Ramos (cell line): ENCODE data around the gene LGALS12.
"Not testable (repeated sequence)": the region's sequence is repeated elsewhere in the genome, so short reads cannot be mapped to it uniquely, and the experiment has no call there.

Experiments used
- in situ Hi-C: fragments of 300-500 bp; cut with MboI; formaldehyde crosslinking; loops from one replicate; pipeline ENCODE4 v1.14.3; 2022; ENCODE audit warnings: low sequenced_read_pairs; ENCODE audit not compliant: unreplicated experiment

LGALS12 gene

DNA sequence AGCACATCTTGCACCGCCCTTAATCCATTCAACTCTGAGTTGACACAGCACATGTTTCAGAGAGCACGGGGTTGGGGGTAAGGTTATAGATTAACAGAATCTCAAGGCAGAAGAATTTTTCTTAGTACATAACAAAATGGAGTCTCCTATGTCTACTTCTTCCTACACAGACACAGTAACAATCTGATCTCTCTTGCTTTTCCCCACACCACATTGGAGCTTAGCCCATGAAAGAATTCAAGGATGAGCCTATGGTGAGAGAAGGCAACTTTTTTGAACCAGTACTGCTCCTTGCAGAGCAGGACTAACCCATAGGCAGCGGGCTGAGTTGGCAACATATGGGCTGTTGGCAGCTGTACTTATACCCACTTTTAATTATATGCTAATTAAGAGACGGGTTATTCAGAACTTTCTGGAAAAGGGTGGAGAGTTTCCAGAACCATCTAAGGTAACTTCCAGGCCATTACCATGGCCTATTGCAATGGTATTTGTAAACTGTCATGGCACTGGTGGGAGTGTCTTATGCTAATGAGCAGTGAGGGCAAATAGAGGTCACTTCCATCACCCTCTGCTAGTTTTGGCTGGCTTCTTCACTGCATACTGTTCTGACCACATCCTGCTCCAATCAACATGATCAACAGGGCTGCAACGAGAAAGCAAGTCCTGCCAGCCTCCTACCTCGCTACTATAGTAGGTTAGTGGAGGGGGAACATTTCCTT lies 25.3 kb downstream of the LGALS12 start:
- in situ Hi-C loops = not testable (repeated sequence)

DNA sequence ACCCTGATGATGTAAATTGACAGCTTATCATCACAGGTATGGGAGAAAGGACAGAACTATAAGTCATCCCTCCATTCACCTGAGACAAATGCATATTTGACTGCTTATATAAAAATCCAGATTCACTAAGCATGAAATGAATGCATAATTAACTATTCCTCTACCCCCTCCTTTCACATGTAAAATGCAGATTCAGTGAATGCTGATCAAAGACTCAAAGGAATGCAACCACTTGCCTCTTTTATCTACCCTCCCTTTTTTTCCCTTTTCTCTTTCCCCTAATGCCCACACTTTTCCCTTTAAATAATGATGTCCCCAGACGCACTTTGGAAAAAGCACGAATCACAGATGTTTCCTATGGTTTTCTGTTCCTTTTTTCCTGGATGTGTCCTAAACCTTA lies 26.2 kb downstream of the LGALS12 start:
- in situ Hi-C loops = no loop called here

DNA sequence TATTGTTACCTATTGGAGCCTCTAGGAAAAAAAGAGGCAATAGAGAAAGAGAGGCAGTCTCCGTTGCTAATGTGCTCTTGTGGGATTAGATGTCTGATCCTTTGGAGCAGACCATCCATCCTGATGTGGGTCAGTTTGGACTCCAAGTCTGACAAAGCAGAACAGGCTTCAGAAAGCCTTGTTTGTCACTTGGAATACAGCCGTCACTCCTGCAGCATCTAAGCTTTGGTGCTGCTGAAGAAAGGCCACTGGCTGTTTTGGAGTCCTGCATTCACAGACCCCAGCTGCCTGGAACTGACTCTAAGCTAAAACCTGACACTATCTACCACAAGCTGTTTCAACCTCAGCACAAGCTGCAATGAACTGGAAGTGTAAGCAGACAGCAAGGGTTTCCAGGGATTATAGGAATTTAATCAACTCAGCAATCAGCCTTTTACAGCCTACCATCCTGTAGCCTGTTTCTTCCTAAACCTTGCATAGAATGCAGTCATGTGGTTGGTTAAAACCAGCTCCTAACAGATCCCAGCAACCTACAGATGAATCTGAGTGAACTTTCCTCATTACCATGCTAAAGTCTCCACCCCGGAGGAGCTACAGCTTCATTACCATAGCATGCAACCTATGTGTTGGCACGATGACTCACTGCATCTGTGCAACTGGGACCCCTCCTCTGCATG lies 27.1 kb downstream of the LGALS12 start:
- in situ Hi-C loops = no loop called here

DNA sequence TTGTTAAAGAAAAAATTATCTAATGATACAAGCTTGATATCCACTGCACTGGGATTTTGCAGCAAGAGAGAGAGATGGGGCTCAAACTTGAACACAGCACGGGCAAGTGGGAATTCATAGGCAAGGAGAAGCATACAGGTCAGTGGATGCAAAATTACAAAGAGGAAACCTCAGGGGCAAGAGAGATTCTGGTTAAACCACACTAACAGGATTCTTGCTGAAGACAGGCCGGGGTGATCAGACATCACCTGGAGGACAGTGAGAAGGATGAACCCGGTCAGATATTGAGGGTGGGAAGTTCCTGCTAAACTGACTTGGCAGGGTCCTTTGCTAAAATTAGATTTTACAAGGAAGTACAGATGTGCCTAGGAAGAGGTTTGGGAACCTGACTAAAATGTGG lies 28.2 kb downstream of the LGALS12 start:
- in situ Hi-C loops = no loop called here

DNA sequence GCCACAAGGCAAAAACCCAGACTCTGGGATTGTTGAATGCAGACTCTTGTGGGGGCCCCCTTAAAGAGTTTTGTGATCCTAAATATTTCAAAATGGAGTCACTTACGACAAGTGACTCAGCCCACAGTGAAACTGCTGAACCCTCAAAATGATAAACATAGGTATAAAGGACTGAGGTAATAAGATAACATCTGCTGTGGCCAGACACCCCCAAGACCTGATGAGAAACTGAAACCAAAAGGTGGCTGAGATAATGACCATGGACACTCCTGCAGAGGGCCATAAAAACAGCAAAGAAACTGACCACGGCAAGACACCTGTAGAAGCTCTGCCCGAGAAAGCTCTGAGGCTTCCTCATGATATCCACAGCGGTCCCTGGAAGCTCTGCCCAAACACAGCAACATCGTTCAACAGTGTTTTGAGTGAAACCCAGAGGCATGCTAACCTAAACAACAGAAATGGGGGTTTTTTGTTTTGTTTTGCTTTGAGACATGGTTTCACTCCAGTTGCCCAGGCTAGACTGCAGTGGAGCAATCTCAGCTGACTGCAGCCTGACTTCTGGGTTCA lies 29.1 kb downstream of the LGALS12 start:
- in situ Hi-C loops = no loop called here

DNA sequence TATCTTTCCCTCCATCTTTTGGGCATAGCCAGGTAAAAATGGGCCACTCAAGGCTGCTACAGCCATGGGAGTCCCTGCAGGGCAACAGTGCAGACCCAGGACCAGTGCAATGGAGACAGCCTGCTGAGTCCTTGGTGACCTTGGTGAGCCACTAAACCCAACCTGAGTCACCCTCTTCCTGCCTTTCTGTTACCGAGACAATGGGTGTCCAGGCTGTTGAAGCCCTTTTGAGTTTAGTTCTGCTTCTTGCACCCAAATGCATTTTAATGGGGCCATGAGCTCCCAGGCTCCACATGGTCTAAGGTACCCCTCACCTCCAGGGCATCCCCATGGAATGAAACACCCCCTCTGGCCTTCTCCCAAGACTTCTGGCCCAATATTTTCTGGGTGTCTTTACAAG lies 29.9 kb downstream of the LGALS12 start:
- in situ Hi-C loops = no loop called here

DNA sequence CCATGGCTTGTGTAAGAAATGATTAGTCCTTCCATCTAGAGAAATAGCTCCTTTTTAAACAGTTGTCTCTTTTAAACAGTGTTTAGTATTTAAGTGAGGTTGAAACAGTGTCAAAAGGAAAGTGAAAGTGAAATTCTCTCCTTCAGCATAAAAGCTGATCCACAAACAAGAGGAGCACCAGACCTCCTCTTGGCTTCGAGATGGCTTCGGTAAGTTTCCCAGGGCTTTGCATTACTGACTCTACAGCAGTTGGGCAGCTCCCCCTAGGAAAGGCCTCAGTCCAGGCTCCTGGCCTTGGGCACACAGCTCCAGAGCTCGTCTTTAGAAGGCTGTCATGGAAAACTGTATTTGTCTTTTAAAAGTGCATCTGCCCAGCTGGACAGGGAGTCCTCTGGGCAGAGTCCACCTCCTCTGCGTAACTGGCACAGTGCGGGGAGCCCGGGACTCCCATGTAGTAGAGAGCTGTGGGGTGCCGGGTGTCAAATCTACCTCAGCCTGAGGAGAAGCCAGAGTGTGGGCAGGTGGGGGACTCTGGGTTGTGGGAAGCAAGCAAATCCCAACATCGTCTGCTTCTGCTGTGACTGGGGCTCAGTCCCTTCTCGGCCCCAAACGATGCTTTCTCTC lies 30.9 kb downstream of the LGALS12 start, which contains the start of gene PLAAT4:
Gene PLAAT4, plus strand, starts transcription at position 140 of the 624 bp plus-strand sequence. Its CDS starts 61 bp downstream, at position 201.
- in situ Hi-C loops = no loop called here

DNA sequence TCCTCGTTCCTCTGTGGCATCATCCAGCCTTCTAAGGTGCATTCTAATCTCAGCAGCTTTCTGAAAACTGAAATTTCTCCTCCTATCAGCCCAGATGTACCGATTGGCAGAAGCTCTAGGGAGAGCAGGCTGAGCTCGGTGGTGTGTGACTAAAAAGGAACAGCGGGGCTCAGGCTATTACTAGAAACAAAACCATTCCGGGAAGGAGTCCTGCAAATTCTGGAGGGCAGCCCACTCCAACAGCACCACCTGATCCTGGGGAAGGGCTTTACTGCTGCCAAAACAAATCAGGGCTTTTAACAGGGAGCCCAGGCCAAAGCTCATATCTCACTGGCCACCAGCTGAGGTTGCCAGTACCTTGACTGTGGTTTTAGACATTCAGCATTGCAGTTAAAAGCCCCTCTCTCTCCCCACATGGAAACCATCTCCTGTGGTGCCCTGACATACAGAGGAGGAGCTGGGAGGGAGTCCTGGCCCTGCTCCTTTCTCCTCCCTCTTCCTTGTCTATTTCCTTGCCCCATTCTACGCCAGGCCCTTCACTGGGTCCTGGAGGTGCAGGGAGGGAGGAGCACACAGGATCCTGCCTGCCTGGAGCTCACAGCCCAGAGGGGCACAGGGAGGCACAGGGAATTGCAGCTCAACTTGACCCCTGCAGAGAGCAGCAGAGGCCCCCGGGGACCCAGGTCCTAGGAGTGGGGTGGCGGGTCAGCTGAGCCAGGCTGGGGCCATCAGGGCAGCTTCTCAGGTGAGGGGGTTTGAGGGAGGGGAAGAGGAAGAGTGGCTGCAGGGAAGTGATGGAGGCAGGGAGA lies 31.6 kb downstream of the LGALS12 start:
- in situ Hi-C loops = no loop called here

DNA sequence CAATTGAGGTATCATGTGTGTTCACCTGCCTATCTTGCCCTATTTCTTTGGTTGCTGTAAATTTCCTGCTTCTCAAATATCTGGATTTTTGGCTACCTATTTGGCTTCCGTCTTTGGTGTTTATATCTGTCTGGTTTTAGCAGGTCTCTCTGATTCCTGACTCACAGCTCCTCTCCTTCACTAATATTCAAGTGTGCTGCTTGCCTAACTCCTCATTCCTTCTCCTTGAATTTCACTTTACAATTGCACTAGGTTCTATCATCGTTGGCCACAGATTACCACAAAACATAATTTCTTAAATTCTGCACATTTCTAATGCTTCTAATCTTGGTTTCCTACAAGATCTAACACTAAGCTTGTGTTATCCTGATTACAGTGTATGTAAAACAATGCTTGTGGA lies 36.6 kb downstream of the LGALS12 start:
- in situ Hi-C loops = not testable (repeated sequence)

DNA sequence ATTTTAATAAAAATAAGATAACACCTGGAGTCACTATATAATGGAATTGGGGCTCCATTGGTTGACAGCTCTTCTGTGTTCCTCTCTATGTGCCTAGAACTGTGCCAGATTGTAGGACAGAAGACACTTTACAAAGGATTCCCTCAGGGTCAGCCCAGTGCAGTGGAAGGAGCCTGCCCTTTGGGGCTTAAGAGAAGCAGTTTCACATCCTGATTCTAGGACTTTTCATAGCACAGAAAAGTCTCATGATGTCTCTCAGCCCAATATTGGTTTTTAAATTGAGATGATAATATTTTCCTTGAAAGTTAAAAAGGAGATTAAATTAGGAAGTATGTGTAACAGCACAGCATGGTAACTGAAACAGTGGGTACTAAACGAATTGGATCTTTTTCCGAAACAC lies 37.8 kb downstream of the LGALS12 start:
- in situ Hi-C loops = no loop called here

DNA sequence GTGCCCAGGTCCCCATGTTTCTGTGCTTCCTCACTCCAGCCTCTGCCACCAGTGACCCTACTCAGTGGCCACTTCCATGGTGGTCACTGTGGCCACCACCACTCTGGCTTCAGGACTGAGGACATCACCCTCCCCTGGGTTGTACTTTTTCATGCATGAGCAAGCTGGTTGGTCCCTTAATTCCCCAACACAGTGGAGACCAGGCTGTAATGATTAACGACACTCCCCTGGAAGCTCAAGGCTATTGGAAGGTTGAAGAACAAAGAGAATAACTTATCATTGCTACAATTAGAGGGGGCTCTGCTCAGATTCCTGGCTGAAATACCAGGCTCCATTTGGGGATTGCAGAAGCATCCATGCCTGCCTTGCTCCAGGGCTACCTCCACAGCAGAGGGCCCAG lies 41.2 kb downstream of the LGALS12 start:
- in situ Hi-C loops = no loop called here

DNA sequence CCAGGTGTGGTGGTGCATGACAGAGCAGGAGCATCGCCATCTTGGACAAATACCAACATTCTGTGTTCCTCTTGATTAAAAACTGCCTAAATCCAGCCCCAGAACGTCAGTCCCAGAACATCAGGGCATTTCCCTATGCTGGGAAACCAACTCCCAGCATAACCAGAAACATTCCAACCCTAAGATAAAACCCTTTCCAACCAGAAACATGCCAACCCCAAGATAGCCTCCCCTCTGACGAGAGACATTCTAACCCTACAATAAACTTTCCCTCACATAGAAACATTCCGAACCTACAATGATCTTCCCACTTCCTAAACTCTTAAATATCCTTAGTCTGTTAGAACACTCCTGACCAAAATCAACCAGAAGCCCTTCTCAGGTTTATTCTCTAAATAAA lies 42.3 kb downstream of the LGALS12 start:
- in situ Hi-C loops = no loop called here

DNA sequence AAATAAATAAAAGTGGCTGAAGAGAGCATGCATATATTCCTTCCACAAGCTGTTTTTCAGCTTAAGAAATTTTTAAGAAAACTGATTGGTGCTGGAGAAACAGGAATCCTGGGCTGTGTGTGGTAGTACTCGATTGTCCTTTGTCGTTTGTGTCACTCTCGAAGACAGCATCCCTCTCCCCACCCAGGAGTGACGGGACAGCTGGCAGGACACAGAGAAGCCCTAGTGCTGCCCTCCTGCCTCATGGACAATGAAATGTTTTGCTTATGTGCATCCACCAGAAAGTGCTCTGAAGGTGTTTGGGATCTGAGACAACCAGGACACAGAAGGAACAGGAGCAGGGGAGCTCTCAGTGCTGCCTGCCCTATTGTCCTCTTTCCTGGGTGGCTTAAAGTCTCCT lies 43.5 kb downstream of the LGALS12 start:
- in situ Hi-C loops = no loop called here

DNA sequence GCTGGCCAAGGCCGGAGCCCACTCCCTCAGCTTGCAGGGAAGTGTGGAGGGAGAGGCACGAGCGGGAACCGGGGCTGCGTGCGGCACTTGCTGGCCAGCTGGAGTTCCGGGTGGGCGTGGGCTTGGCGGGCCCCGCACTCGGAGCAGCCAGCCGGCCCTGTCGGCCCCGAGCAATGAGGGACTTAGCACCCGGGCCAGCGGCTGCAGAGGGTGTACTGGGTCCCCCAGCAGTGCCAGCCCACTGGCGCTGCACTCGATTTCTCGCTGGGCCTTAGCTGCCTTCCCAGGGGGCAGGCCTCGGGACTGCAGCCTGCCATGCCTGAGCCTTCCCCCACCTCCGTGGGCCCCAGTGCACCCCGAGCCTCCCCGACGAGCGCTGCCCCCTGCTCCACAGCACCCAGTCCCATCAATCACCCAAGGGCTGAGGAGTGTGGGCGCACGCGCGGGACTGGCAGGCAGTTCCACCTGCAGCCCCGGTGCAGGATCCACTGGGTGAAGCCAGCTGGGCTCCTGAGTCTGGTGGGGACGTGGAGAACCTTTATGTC lies 44.3 kb downstream of the LGALS12 start:
- in situ Hi-C loops = not testable (repeated sequence)

DNA sequence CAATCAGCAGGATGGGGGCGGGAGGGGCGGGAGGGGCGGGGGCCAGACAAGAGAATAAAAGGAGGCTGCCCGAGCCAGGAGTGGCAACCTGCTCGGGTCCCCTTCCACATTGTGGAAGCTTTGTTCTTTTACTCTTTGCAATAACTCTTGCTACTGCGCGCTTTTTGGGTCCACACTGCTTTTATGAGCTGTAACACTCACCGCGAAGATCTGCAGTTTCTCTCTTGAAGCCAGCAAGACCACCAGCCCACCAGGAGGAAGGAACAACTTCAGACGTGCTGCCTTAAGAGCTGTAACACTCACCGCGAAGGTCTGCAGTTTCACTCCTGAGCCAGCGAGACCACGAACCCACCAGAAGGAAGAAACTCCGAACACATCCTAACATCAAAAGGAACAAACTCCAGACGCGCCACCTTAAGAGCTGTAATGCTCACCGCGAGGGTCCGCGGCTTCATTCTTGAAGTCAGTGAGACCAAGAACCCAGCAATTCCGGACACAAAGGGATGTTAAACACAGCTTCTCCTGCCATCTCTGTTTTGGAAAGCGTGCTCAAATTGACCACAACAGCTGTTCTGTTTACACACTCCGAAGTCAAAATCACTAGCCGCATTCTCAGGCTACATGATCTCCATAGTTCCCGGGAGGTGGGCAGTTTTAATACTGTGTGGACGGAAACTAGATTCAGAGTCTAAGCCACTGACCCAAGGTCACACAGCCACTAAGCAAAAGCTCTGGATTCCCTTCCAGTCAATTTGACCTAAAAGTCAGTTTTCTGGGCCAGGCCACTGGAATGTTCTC lies 45.4 kb downstream of the LGALS12 start:
- in situ Hi-C loops = no loop called here

DNA sequence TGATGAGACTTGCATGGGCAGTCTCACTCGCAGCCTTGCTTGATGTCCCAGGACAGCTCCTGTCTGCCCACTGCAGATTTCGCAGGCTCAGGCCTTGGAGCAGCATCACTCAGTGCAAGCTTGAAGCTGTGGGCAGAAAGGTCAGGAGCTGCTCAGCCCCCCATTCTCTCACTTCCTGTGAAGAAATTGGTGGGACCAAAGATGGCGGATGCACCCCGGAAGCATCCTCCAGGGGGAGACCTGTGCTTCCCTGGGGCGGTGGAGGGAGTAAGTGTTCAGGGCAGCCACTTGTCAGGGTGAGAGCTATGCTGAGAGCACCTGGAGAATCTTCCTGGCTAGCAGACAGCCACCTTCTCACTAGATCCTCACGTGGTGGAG lies 46.0 kb downstream of the LGALS12 start:
- in situ Hi-C loops = no loop called here

DNA sequence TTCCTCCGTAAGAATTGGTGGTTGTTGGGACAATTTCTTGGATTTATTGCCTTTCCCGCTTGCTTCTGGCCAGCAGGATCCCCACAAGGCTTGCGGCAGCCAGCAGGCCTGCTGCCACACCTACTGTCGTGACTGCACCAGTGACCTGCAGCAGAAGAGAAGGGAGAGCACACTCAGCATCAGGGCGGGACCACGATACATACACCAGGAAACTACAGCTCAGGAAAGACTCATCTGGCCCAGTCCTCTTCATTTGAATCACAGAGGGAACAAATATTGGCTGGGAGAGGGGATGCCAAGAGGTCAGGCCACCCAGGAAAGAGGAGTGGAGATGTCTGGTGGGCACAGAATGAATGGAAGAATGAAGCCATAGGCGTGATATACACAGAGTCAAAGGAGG lies 47.0 kb downstream of the LGALS12 start:
- in situ Hi-C loops = no loop called here

DNA sequence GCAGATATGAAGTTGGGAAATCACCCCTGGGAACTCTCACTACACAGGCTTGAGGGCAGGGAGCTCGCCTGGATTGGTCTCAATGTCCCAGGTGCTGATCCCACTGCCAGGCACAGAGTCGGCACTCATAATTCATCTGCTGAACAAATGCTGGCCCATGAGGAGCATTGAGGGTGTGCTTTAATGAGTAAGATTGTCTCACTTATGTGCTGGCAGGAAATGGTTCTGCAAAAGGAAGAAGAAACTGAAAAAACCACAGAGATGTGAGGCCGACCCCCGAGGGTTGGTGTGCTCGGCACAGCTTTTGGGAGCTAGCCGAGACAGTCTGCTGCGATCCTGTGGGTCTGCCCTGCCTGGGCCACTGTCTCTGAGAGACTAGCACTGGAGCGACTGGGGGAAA lies 47.9 kb downstream of the LGALS12 start:
- in situ Hi-C loops = no loop called here

DNA sequence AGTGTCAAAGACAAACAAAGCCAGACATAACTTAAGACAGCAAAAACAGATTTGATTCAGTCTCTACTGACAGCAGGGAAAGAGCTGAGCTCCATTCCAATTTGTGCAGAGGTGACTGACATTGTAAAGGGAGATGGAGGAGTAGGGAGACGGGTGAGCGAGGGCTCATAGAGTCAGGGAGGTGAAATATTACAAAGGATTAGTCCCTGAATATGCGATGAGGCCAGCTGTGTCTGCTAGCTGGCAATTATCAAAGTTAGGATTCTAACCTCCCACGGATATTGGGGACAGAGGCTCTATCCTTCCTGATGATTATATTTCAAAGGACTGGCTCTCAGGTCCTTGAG lies 49.0 kb downstream of the LGALS12 start:
- in situ Hi-C loops = no loop called here
